Activated naive CD4-positive, alpha-beta T cell treated with anti-CD3 and anti-CD28 coated beads, Interleukin-2, amount 50 U/mL, for 72 hours (primary cell): Measurements from ENCODE around the gene FARP1. TPM values are rescaled to one million over a fixed set of nuclear protein-coding genes. Genes with fewer than 3 reads are reported as not detected.

Experiments
- ATAC-seq, 2 donors: fragments of 150-1000 bp; cut with Tn5 transposase; 2 replicates each; pipeline ENCODE4 v1.10.0; 2021; ENCODE audit warnings: mild to moderate bottlenecking in 2 of 2, moderate library complexity in 2 of 2
- DNase-seq, 2 donors: peaks; one replicate each; pipeline ENCODE4 v3.0.0; 2021 to 2022; ENCODE audit warnings: low spot score in 2 of 2
- H3K27ac Mint-ChIP-seq, 2 donors: one replicate each; pipeline ENCODE4 v1.8.0; 2022; ENCODE audit warnings: mild to moderate bottlenecking in 2 of 2, mixed read lengths in 2 of 2
- H3K36me3 Mint-ChIP-seq, 2 donors: one replicate each; pipeline ENCODE4 v1.8.0; 2022; ENCODE audit warnings: mixed read lengths in 2 of 2
- H3K9me3 Mint-ChIP-seq, 2 donors: one replicate each; pipeline ENCODE4 v1.8.0; 2022; ENCODE audit warnings: mixed read lengths in 2 of 2
- total RNA-seq, 2 donors: library from RNA; stranded (reverse); gene quantifications; one replicate each; pipeline ENCODE4 v1.2.3, GENCODE V29; 2022

Gene FARP1
- total RNA-seq, 2 donors from 2014 or later: 0.58 to 0.61 TPM

DNA sequence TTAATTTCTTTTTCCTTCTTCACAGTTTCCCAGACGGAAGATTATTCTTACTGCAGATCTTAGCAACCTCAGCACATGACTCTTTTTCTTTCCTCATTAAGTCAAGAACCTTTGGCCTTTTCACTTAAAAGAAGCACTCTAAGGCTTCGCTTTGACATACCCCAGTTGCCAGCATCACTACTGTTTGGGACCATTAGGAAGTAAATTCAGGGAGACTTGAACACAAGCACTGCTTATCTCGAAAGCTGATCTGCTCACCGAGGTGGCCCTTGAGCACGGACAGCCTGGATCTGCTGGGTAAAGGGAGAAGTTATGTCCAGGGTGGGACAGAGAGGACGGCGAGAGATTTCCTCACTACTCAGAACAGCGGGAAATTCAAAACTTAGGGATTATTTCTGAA, 185.6 kb downstream of the FARP1 start:
- Mint-ChIP-seq H3K36me3 (no peaks in the 10 kb centered on the region), H3K9me3 (no peaks in the 10 kb centered on the region), H3K27ac (no peak overlapping the region)
- DNase-seq: no peak
- ATAC-seq: no peak

DNA sequence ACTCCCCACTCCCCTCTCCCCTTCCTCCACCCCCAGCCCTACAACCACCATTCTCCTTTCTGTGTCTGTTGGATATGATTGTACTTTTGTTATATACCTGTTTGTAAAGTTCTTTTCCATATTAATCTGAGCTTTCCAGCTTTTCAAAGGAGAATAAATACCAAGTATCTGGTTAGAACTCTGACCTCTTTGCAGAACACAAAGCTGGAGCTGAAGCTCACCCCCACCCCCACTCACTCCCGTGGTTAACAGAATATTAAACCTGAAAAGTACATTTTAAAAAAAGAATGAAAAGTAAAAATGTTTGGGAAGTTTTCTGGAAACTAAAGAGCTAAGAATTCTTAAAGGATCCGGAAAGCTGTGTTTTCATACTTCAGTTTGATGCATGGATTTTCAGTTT, 189.3 kb downstream of the FARP1 start:
- H3K27ac Mint-ChIP-seq: no peak overlapping the region
- H3K9me3 Mint-ChIP-seq: peaks cover 5 to 9% of the 10 kb centered on the region in 2 donors
- peaks cover 4 to 5% of the 10 kb centered on the region in 2 donors for H3K36me3 Mint-ChIP-seq
- DNase-seq (no peak), ATAC-seq (no peak)

DNA sequence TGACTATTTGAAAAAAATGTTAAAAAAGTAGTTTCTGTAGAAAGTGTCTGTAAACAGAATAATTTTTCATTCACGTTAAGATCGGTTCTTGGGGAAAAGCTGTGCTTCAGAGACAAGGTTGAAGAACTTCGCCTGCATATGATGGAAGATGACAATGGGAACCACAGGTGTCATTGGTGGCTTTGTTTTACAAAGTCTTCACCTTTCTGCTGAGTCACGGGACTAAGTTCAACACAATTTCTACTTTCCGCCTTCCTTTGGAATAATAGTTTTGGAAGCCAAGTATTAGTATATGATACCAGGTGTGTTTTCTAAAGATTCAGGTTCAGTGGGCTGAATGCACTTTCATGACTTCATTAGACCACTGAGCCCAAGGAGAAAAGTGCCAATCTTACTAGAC, 189.8 kb downstream of the FARP1 start:
- DNase-seq: no peak

DNA sequence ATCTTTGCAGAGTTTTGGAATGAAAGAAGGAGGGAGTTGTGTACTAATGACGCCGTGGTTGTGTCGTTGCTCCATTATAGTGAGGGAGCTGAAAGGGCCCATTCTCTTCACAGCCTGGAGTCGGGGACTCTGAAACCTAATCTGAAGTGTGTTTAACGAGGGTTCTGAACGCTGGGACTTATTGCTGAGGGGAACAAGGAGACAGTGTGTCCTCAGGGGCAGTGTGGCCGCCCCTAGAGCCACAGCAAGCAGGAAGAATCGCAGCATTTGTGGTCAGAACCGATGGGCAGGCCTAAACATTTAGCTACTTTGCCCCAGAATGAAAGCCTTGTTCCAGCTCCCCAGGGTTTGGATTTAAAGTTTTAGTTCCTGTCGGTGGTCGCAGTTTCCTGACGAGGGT, 190.6 kb downstream of the FARP1 start:
- Mint-ChIP-seq H3K9me3 (peaks cover 5 to 9% of the 10 kb centered on the region in 2 donors), H3K36me3 (peaks cover 4 to 5% of the 10 kb centered on the region in 2 donors), H3K27ac (no peak overlapping the region)
- no peak for ATAC-seq
- DNase-seq: no peak

More for the DNA sequence above, 189.8 kb downstream of the FARP1 start:
- H3K36me3 Mint-ChIP-seq: peaks cover 4 to 5% of the 10 kb centered on the region in 2 donors
- ATAC-seq: no peak
- no peak overlapping the region for H3K27ac Mint-ChIP-seq
- H3K9me3 Mint-ChIP-seq: peaks cover 5 to 9% of the 10 kb centered on the region in 2 donors

DNA sequence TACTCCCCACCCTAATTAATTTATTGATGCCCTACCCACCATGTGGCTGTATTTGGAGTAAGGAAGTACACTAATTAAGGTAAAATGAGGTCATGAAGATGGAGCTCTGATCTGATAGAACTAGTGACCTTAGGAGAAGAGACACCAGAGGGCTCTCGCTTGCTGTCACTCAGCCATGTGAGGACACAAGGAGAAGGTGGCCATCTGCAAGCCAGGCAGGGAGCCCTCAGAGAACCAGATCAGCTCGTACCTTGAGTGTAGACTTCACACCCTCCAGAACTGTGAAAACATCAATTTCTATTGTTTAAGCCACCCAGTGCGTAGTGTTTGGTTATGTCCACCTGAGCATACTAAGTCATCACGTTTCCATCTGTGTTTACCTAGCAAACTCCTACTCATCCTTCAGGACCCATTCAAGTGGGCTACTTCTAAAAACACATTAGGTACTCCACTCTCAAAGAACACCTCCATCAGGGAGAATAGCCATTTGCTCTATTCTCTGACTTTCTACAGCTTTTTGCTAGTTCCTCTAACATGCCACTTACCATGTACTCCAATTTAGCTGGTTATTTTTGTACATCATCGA, 191.8 kb downstream of the FARP1 start:
- no peak for DNase-seq
- Mint-ChIP-seq H3K27ac (no peak overlapping the region), H3K9me3 (peaks cover 5 to 9% of the 10 kb centered on the region in 2 donors), H3K36me3 (peaks cover 4 to 5% of the 10 kb centered on the region in 2 donors)
- no peak for ATAC-seq

DNA sequence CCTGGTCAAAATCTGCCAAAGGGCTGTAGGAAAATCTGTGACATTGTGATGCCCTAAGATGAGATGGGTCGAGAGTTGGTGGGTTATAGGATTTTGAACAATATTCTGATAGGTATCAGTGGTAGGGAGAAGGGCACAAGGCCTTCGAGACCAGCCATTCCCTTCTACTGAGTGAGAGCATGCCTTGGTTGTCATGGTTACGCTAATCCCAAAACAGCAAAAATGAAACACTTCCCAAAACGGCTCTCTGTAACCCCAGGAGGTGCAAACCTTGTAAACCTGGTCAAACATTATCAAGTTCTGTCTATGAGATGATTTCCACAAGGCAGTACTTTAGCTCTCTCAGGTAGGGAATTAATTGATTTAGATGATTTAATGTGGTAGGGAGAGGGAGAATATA, 192.8 kb downstream of the FARP1 start:
- Mint-ChIP-seq H3K27ac (no peak overlapping the region), H3K9me3 (peaks cover 5 to 9% of the 10 kb centered on the region in 2 donors), H3K36me3 (peaks cover 4 to 5% of the 10 kb centered on the region in 2 donors)
- ATAC-seq (no peak), DNase-seq (no peak)

DNA sequence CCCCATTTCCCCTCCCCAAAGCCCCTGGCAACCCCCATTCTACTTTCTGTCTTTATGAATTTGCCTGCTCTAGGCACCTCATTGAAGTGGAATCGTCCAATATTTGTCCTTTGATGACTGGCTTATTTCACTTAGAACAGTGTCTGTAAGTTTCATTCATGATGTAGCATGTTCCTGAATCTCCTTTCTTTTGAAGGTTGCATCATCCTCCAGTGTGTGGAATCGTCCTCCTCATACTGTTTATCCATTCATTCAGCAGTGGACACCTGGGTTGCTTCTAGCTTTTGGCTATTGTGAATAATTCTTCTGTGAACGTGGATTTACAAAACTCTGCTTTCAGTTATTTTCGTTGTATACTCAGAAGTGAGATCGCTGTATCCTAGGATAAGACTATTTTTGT, 195.4 kb downstream of the FARP1 start:
- no peak for ATAC-seq

DNA sequence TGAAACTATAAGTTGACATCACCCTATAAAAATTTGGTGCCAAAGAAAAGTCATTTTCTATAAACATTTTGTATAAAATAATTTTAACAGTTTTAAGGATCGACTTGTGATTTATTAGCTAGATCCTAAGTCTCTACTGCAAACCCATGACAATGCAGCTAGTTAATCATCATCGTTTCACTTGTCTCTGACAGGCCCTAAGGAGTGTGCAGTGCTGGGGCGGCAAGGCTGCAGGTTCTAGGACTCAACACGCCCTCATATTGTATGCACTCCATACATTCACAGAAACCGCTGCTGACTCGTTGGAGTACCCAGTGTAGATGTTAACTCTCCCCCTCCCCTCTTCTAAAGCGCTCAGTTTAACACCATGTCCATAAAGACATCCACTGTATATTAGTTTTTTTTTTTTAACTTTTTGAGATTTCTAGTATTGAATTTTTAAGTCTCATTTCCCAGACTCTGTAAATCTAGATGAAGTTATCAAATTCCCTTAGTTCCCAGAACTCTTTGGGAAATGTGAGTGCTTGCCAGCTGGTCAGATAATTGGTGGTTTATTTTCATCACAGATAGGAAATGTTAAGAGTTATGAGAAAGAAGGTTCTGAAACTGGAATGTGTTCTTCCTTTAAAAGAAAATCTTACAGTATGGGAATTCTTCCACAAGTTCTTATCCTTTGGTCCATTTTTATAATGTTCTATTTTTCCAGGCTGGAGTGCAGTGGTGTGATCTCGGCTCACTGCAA, 197.0 kb downstream of the FARP1 start:
- ATAC-seq: no peak
- no peak for DNase-seq
- H3K9me3 Mint-ChIP-seq: peaks cover 4 to 8% of the 10 kb centered on the region in 2 donors
- H3K27ac Mint-ChIP-seq: no peak overlapping the region
- peaks cover 4 to 5% of the 10 kb centered on the region in 2 donors for H3K36me3 Mint-ChIP-seq

More for the DNA sequence above, 195.4 kb downstream of the FARP1 start:
- Mint-ChIP-seq H3K36me3 (peaks cover 4 to 5% of the 10 kb centered on the region in 2 donors), H3K9me3 (peaks cover 5 to 9% of the 10 kb centered on the region in 2 donors), H3K27ac (no peak overlapping the region)
- no peak for DNase-seq

DNA sequence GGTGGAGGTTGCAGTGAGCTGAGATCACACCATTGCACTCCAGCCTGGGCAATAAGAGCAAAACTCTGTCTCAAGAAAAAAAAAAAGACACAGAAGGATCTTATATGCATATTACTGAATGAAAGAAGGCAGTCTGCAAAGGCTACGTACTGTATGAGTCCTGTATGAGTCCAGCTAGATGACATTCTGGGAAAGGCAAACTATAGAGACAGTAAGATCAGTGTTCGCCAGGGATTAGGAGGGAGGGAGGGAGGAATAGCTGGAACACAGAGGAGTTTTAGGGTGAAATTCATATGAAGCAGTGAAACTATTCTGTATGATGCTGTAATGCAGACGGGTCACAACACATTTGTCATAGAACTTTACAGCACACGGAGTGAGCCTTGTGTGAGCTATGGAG, 200.1 kb downstream of the FARP1 start:
- Mint-ChIP-seq H3K9me3 (no peaks in the 10 kb centered on the region), H3K36me3 (no peaks in the 10 kb centered on the region), H3K27ac (no peak overlapping the region)
- DNase-seq (no peak), ATAC-seq (no peak)

DNA sequence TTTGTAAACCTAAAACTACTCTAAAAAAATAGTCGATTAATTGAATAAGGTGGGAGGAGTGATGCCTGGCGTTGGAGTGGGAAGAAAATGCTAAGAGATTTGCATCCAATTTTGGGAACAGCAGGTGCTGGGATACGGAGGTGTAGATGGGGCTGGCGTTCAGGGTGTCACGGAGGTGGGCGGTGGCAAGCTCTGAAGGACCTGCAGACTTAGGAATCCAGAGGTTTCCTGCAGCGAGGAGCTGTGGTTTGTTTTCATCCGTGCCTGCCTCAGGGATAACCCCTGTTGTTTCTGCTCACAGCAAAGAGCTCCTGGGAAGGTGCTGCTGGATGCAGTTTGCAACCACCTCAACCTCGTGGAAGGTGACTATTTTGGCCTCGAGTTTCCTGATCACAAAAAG, 200.6 kb downstream of the FARP1 start:
- Mint-ChIP-seq H3K36me3 (no peaks in the 10 kb centered on the region), H3K9me3 (no peaks in the 10 kb centered on the region), H3K27ac (no peak overlapping the region)
- ATAC-seq (no peak), DNase-seq (no peak)

DNA sequence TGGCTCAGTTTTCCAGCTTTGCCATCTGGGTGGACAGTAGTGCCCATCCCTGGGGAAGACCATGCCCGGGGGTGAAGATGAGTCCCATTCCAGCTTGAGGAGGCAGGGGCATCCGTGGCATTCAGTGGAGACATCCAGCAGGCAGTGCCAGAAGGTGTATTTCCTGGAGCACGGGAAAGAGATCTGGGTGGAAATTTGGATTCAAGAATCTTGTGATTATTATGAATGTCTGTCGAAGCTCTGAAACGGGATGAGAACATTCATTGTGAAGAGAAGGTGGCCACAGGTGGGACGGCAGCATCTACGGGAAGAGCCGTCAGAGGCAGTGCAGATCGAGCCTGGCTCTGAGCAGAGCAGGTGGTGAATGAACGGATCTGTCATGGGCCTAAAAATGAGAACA, 201.5 kb downstream of the FARP1 start:
- ATAC-seq: no peak
- no peak overlapping the region for H3K27ac Mint-ChIP-seq
- no peaks in the 10 kb centered on the region for H3K9me3 Mint-ChIP-seq
- no peaks in the 10 kb centered on the region for H3K36me3 Mint-ChIP-seq
- no peak for DNase-seq

DNA sequence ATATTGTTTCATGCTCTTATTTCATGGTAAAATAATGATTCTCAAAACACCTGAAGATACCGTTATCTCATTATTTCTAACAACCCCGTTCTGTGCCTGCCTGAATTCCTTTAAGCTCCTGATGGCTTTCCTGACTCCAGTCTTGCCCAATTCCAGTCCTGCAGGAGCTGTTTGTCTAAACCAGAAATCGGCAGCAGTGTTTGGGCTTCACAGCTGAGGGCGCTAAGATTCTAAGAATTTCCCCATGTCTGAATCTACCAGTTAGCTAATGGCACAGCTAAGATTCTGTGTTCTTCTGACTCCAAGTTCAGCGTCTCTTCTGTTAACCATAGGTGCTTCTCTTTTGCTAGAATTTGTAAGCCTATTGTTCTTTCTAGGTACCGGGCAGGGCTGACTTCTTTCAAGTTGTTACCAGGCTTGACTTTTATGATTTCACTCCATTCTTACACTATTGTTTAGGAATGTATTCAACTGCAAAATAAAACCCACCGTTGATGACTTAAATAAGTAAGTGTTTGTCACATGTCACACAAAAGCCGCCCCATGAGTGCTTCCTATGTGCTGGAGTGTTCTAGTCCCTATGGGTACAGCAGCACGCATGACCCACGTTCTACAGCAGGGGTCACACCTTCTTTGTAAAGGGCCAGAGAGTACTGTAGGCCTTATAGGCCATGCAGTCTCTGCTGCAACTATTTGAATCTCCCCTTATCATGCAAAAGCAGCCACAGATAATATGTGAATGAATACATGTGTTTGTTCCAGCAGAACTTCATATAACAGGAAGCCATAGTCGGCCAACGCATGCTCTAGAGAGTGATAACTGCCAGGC, 202.4 kb downstream of the FARP1 start:
- DNase-seq: no peak
- no peaks in the 10 kb centered on the region for H3K9me3 Mint-ChIP-seq
- no peaks in the 10 kb centered on the region for H3K36me3 Mint-ChIP-seq
- ATAC-seq: no peak
- no peak overlapping the region for H3K27ac Mint-ChIP-seq

DNA sequence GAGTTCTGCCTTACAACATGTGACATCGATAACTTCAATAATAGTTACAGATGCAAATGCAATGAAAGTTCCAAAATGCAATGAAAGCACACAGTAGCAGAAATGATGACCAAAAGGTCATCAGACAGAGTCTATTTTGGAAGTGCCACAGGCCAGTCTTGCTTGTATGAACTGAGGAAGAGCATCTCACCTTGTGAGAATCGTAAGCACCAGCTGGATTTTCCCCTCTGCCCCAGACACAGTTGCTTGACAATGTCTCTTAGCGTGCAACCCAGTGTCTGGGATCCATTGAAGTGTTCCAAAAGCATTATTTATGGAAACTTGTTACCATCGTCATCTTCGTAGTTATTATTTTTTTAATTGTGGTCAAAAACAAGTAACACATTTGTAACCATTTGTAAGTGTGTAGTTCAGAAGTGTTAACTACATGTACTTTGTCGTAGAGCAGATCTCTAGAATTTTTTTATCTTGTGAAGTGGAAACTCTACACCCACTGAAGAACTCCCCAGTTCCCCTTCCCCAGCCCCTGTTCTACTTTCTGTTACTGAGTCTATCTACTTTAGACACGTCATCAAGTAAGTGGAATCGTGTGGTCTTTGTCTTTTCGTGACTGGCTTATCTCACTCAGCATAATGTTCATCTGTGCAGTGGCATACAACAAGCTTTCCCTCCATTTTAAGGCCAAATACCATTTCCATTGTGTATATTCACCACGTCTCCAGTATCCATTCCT, 204.2 kb downstream of the FARP1 start:
- H3K9me3 Mint-ChIP-seq: no peaks in the 10 kb centered on the region
- no peak overlapping the region for H3K27ac Mint-ChIP-seq
- DNase-seq (no peak), ATAC-seq (no peak)
- no peaks in the 10 kb centered on the region for H3K36me3 Mint-ChIP-seq

DNA sequence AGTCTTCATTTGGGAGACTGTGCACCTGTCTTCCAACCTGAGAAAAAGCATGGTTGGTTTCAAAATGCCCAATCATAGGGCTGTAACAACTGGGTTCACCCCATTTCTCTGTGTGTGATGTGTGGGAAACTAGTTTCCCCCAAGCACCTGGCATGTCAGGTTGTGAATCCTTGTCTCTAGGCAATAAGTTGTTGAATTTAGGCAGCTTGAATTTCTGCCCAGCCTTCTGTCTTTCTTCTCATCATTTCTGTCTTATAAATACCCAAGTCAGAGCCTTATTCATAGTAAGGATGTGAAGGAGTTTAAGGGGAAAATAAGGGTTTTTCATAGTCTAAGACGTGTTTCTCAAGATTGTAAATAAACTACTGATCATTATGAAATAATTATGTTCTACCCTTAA, 204.9 kb downstream of the FARP1 start:
- Mint-ChIP-seq H3K27ac (no peak overlapping the region), H3K36me3 (no peaks in the 10 kb centered on the region), H3K9me3 (no peaks in the 10 kb centered on the region)
- ATAC-seq: no peak
- no peak for DNase-seq

DNA sequence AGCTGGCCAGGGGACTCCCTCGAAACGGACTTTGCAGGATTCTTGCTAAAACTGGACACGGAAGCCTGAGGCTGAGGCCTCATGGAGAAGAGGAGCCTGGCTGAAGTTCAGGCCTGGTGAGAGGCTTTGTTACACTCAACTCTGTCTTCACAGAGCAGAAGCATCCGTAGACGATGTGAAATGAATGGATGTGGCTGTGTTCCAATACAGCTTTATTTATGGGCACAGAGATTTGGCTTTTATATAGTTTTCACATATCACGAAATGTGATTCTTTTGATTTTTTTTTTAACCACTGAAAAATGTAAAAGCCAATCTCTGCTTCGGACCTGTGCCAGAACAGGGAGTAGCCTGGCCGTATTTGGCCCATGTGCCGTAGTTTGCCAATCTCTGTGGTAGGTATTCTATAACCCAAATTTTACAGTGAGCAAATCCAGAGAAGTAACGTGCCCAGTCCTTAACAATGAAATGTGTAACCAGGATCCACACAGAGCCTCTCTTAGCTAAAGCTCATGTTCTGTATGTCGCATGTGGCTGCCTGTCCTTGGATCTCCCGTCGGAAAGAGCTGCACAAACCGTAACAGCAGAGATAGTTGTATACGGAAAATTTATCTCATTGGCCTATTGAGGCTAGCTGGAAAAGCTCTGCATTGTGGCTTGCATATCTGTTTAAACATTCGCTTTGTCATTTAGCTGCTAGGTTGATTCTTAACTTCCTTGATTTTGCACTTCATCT, 205.7 kb downstream of the FARP1 start:
- ATAC-seq: no peak
- H3K36me3 Mint-ChIP-seq: no peaks in the 10 kb centered on the region

DNA sequence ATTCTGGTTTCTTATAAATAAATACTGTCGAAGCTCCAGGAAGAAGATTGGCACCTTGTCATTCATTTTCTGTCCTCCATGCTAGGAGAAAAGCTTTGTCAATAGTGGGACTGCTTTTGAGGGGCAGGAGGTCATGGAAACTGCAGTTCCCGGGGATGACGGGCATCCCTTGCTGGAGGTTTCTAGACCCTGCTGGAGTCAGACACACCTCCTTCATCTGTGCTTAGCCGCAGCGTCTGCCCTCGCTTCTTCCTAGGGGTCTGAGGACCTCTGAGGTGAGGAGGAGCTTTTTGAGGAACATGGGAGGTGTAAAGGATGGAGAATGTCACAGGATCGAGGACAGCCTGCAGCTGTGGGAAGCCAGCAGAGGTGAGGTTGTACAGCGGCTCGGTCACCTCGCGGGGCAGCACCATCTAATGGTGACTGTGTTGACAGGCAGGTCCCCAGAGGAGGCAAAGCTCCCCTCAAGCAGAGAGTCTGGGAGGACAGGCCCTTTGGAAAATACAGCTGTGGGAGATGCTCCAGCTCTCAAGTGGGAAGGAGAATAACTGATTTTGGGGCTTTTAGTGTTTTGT, 206.9 kb downstream of the FARP1 start:
- Mint-ChIP-seq H3K27ac (no peak overlapping the region), H3K36me3 (no peaks in the 10 kb centered on the region), H3K9me3 (no peaks in the 10 kb centered on the region)
- DNase-seq: no peak
- no peak for ATAC-seq

More for the DNA sequence above, 205.7 kb downstream of the FARP1 start:
- H3K27ac Mint-ChIP-seq: no peak overlapping the region
- no peak for DNase-seq
- no peaks in the 10 kb centered on the region for H3K9me3 Mint-ChIP-seq
